Measurements from ENCODE around the gene HOXD1.

Gene HOXD1

GRCh38 chr2:176186024-176186423 is 2.4 kb upstream of the HOXD1 start:
- no peak for DNase-seq (ENCODE audit: low read depth)
- TF ChIP-seq CTCF (conservative IDR thresholded peaks at IDR 0.05; ENCODE audit: control insufficient read depth, insufficient read depth, low read depth, low read length), result no peak
- no peak overlapping the region for H3K4me3 ChIP-seq (ENCODE audit: control insufficient read depth, low read depth, low read length)

GRCh38 chr2:176187200-176187898 is 1.1 kb upstream of the HOXD1 start:
- no peak for TF ChIP-seq CTCF (conservative IDR thresholded peaks at IDR 0.05; ENCODE audit: control insufficient read depth, insufficient read depth, low read depth, low read length)
- no peak for DNase-seq (ENCODE audit: low read depth)
- H3K4me3 ChIP-seq (ENCODE audit: control insufficient read depth, low read depth, low read length), result peak overlapping the region; percentile 50

DNA sequence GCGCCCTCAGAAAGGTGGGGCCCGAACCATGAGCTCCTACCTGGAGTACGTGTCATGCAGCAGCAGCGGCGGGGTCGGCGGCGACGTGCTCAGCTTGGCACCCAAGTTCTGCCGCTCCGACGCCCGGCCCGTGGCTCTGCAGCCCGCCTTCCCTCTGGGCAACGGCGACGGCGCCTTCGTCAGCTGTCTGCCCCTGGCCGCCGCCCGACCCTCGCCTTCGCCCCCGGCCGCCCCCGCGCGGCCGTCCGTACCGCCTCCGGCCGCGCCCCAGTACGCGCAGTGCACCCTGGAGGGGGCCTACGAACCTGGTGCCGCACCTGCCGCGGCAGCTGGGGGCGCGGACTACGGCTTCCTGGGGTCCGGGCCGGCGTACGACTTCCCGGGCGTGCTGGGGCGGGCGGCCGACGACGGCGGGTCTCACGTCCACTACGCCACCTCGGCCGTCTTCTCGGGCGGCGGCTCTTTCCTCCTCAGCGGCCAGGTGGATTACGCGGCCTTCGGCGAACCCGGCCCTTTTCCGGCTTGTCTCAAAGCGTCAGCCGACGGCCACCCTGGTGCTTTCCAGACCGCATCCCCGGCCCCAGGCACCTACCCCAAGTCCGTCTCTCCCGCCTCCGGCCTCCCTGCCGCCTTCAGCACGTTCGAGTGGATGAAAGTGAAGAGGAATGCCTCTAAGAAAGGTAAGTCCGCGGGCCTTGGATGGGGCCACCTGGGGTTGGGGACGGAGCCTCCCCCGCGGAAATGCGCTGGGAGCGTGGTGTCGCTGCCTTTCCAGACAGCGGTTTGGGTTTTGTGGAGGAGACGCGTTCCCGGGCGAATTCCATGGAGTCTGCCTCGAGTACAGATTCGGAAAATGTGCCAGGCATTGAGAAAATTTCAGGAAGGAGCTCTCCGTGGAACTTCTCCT is 559 bp downstream of the HOXD1 start:
- H3K4me3 ChIP-seq (ENCODE audit: control insufficient read depth, low read depth, low read length), result peak overlapping the region; percentile 50
- no peak for DNase-seq (ENCODE audit: low read depth)
- TF ChIP-seq CTCF (conservative IDR thresholded peaks at IDR 0.05; ENCODE audit: control insufficient read depth, insufficient read depth, low read depth, low read length), result no peak

- DNase-seq (ENCODE audit: low read depth), result no peak
- no peak for TF ChIP-seq CTCF (conservative IDR thresholded peaks at IDR 0.05; ENCODE audit: control insufficient read depth, insufficient read depth, low read depth, low read length)
- H3K4me3 ChIP-seq (ENCODE audit: control insufficient read depth, low read depth, low read length), result no peak overlapping the region
Measured at GRCh38 chr2:176189681-176190641, 1.5 kb downstream of the HOXD1 start.

GRCh38 chr2:176192351-176192750 is 3.9 kb downstream of the HOXD1 start:
- H3K4me3 ChIP-seq (ENCODE audit: control insufficient read depth, low read depth, low read length), result no peak overlapping the region
- no peak for TF ChIP-seq CTCF (conservative IDR thresholded peaks at IDR 0.05; ENCODE audit: control insufficient read depth, insufficient read depth, low read depth, low read length)
- DNase-seq (ENCODE audit: low read depth), result no peak

- TF ChIP-seq CTCF (conservative IDR thresholded peaks at IDR 0.05; ENCODE audit: control insufficient read depth, insufficient read depth, low read depth, low read length), result no peak
- DNase-seq (ENCODE audit: low read depth), result no peak
Measured at GRCh38 chr2:176193048-176193447, 4.6 kb downstream of the HOXD1 start.

More at GRCh38 chr2:176193048-176193447, 4.6 kb downstream of the HOXD1 start:
- no peak overlapping the region for H3K4me3 ChIP-seq (ENCODE audit: control insufficient read depth, low read depth, low read length)
